Measurements from ENCODE around the gene HPSE2. TPM values are rescaled to one million over a fixed set of nuclear protein-coding genes. Genes with fewer than 3 reads are reported as not detected.

Gene HPSE2
- total RNA-seq, 1 experiment from 2014 or later: 0.20 TPM

GRCh38 chr10:98429320-98430072, 806.2 kb downstream of the HPSE2 start:
- no peak overlapping the region for H3K4me2 ChIP-seq (ENCODE audit: insufficient read depth, insufficient read length, low read length)
- H2BK5ac ChIP-seq (ENCODE audit: insufficient read length, low read length): no peak overlapping the region
- H3K23me2 ChIP-seq (ENCODE audit: insufficient read length, low read depth, low read length, poor library complexity, severe bottlenecking): no peaks in the 10 kb centered on the region
- no peak overlapping the region for H2BK15ac ChIP-seq (ENCODE audit: low read depth, low read length)
- Mint-ChIP-seq H3K36me3 (ENCODE audit: insufficient read depth in 1 of 3, low read depth in 3 of 3) (peaks cover 41 to 56% (median 53%) of the 10 kb centered on the region in 3 experiments), H3K4me1 (no peaks in the 10 kb centered on the region), H3K4me3 (no peak overlapping the region), H3K27ac (no peak overlapping the region), H3K9me3 (peaks cover 19 to 21% of the 10 kb centered on the region in 2 experiments), H3K27me3 (ENCODE audit: low read depth) (no peaks in the 10 kb centered on the region)
- no peak overlapping the region for H3T11ph ChIP-seq (ENCODE audit: low read length)
- no CpG with 5 or more reads among the region's 22 CpGs for WGBS (ENCODE audit: extremely low coverage, insufficient read length, low lambda C conversion rate)
- no peak overlapping the region for H4K91ac ChIP-seq (ENCODE audit: insufficient read length, low read depth, low read length)
- H3K9me3 ChIP-seq (ENCODE audit: control insufficient read depth, low read depth, low read length): no peaks in the 10 kb centered on the region
- H4K20me1 ChIP-seq (ENCODE audit: control insufficient read depth, insufficient read depth, insufficient read length): no peaks in the 10 kb centered on the region
- no peaks in the 10 kb centered on the region for H3K79me1 ChIP-seq (ENCODE audit: insufficient read depth, low read depth, low read length, poor library complexity, severe bottlenecking)
- no peak overlapping the region for H2BK12ac ChIP-seq (ENCODE audit: insufficient read length, low read depth, low read length)
- H3K79me2 ChIP-seq (ENCODE audit: insufficient read depth, low read length): no peaks in the 10 kb centered on the region
- no peaks in the 10 kb centered on the region for H3K27me3 ChIP-seq (ENCODE audit: insufficient read depth, low read length)
- H3K14ac ChIP-seq (ENCODE audit: insufficient read depth, low read length): no peak overlapping the region
- DNase-seq: no peak
- H3K4me1 ChIP-seq (ENCODE audit: insufficient read depth, low read length): no peaks in the 10 kb centered on the region
- H2AK5ac ChIP-seq (ENCODE audit: insufficient read length, low read length): no peak overlapping the region
- no peak overlapping the region for H3K4ac ChIP-seq (ENCODE audit: low read depth, low read length)
- H3K23ac ChIP-seq (ENCODE audit: insufficient read length, low read depth, low read length): no peak overlapping the region
- no peak overlapping the region for H4K8ac ChIP-seq (replicated peaks; ENCODE audit: insufficient read length, low read depth, low read length)
- no peak overlapping the region for H3K56ac ChIP-seq (ENCODE audit: insufficient read length, low read depth, low read length)
- H2AFZ ChIP-seq (ENCODE audit: low read length): no peak overlapping the region
- TF ChIP-seq CTCF (conservative IDR thresholded peaks at IDR 0.05): no peak
- no peak overlapping the region for H3K18ac ChIP-seq (ENCODE audit: insufficient read length, low read depth, low read length)
- no peak overlapping the region for H3K27ac ChIP-seq (ENCODE audit: insufficient read length, low read depth, low read length)
- no peak overlapping the region for H2BK20ac ChIP-seq (ENCODE audit: low read depth, low read length, poor library complexity, severe bottlenecking)
- no peak overlapping the region for H2BK120ac ChIP-seq (ENCODE audit: low read depth, low read length, poor library complexity, severe bottlenecking)
- no peak overlapping the region for H3K9ac ChIP-seq (ENCODE audit: extremely low read depth, insufficient read length, low read length)
- no peak overlapping the region for H4K5ac ChIP-seq (ENCODE audit: insufficient read length, low read depth, low read length)
